ENCODE results near the gene ICE1.
"Not testable (repeated sequence)": the region's sequence is repeated elsewhere in the genome, so short reads cannot be mapped to it uniquely, and the experiment has no call there.

The ICE1 gene

DNA sequence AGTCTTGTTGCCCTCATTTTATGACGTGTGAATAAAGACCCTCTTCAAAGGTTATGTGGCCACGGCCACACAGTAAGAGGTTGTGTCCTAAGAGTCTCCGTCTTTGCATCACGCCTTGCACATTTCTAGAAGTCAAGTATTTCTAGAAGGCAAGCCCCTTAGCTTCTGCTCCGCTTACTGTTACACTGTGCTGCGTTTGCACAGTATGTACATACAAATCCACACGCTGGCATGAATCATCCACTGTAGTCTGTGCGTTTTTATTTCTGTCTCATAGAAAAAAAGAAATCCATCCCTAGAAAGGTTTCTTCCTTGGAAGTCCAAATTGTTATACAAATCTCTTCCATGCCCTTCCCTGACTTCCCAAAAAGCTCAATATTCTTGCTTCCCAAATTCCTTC is 21.4 kb upstream of the ICE1 start:
- DNase-seq = no peak

DNA sequence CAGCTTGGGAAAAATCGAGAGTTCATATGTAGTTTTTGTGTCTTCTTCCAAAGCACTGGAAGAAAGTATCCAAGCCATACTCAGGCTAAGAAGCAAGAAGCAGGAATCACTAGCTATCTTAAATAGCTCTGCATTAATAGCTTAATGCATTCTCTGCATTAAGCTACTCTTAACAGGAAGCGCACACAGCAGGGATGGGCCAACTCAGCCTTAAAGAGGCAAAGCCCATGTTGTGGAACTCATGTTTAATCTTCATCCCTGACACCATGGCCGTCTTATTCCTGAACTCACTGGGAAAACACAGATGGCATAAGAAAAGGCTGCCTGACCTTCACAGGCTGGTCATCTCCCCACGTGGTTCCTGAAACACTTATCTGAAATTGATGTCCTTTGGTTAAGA is 18.7 kb upstream of the ICE1 start:
- DNase-seq = no peak

GRCh38 chr5:5404381-5404780 is 18.1 kb upstream of the ICE1 start:
- no peak for DNase-seq

GRCh38 chr5:5405441-5405840 is 17.0 kb upstream of the ICE1 start:
- no peak for DNase-seq

GRCh38 chr5:5407924-5408323 is 14.6 kb upstream of the ICE1 start:
- DNase-seq = no peak

DNA sequence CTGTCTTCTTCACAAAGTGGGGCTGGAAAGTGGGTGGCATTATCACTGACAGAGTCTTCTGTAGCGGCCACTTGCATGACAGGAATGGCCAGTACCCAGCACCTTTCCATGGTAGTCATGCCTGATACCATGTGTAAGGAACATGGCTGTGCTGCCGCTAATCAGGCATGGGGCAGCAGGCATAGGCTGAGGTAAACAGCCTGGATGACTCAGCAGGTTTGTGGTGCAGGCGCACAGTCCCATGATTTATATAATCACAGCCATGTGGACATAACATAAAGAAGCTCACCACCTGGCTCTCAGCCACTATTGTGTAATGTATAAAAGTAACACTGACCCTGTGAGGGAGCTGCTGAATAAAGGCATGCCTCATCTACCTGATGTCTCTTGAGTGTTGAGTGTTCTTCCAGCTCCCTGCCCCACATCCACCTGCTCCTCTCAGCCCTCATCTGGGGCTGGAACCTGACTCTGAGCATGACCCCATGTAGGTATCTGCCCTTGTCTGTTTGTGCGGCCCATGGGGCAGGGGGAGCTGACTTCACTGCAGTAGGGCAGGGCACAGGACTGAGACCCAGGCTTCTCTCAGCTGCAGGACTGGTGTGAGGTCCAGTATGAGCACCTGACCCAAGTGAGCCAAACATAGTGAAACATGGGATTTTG is 13.2 kb upstream of the ICE1 start:
- no peak for DNase-seq

DNA sequence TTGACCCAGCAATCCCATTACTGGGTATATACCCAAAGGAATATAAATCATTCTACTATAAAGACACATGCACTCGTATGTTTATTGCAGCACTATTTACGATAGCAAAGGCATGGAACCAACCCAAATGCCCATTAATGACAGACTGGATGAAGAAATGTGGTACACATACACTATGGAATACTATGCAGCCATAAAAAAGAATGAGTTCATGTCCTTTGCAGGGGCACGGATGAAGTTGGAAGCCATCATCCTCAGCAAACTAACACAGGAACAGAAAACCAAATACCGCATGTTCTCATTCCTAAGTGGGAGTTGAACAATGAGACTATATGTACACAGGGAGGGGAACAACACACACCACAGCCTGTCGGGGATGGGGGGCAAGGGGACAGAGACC is 8.6 kb upstream of the ICE1 start:
- not testable (repeated sequence) for DNase-seq

GRCh38 chr5:5414999-5415398 is 7.5 kb upstream of the ICE1 start:
- DNase-seq = no peak

DNA sequence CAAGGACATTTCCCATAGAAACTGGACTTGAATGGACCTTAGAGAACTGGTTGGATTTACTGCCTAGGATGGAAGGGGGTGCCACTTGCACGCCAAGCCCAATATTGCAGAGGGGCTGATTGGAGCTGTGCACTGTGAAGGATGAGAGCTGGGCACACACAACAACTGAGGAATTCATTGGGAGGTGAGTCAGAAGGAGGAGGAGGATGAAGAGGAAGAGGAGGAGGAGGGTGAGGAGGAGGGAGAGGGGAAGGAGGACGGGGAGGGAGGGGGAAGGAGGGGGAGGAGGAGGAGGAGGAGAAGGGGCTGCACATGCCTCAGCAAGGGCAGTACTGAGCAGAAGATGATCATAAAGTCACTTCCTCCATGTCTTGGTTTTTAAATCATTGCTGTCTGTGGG is 5.7 kb upstream of the ICE1 start:
- DNase-seq = no peak

GRCh38 chr5:5418006-5418405 is 4.5 kb upstream of the ICE1 start:
- DNase-seq = no peak

DNA sequence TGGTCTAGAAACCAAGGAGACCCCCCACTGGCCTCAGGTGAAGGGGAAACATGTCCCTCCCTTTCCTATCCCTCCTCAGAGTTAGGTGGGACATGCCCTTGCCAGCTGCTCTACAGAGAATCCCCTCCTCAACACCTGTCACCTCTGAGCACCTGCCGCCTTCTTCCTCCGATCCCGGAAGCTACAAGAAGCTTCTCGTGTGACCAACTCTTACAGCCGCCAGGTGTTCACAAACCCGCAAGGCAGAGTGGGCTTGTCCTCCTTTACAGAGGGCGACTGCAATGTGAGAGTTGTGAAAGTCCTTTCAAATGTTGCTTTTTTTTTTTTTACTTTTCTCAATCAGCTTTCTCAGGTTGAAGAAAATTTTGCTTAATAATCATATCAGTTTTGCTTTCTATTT is 3.7 kb upstream of the ICE1 start:
- DNase-seq = no peak

GRCh38 chr5:5419291-5420210 is 2.9 kb upstream of the ICE1 start:
- DNase-seq = peak; percentile 64

DNA sequence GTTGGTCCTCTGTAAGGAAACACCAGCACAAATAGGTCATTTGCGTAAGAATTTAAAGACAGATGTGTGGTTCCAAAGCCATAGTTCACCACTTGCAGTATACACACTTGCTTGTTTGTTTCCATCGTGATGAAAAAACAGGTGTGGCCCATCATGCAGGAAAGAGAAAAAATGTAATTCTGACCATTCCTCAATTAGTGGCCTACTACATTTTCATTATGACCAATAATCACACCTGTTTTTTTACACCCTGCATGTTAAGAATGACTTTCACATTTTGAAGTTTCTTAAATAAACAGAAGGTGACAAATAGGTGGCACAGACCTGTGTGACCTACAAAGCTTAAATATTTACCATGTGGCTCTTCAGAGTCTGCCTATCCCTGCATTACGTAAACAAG is 2.2 kb upstream of the ICE1 start:
- DNase-seq = no peak

DNA sequence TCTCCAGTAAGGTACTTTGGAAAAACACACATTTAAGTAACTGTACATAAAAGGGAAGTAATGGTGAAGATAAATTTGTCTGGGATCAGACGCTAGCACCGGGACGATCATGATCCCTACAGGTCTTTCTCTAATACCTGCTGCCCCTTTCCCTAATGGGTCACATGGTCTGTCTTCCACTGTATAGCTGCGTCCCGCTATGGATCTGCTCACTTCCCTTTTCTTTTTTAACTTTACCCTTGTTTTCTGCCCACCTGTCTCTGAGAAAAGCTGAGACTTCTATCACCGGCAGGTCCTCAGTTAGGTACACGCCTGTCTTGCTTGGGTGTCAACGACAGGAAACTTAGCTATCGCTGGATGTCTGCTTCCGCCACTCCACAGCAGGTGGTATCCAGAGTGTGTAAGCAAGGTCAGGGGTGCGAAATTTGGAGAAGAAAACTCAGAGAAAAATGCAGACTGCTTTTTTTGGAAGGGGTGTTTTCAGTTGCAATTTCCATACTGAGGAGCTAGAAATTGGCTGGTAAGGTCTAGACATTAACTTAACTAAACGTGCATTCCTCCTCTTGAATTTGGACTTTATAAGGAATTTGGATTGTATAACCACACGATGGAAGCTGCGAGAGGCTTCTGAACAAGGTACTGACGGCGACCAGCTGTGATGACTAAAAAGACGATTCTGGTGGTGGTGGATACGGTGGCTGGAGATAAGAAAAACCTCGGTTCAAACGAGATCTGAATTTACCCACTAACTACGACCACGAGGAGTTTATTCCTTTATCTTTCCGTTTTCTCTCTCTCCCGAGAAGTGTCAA is 1.1 kb upstream of the ICE1 start:
- no peak for DNase-seq

- no peak for DNase-seq
These were observed 490 bp downstream of the ICE1 start for GRCh38 chr5:5422819-5423515.

DNA sequence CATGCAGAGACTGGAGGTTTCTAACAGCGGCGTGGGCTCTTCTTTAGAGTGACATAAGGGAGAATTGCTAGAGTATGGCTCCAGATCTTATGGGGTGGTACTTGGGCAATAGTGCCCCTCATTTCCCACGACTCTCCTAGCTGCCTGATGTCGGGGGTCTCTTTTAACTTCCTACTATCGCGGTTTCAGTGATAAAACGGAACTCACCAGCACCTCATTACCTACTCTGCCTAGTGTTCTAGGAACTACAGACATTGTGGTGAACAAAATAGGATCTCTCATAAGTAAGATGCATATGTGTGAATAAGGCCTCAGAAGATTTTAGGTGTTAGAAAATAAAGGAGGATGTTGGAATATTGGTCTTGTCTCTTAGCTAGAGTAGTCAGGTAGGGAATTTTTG is 1.1 kb downstream of the ICE1 start:
- DNase-seq = no peak

- no peak for DNase-seq
These were observed 2.3 kb downstream of the ICE1 start for GRCh38 chr5:5424736-5425135.

DNA sequence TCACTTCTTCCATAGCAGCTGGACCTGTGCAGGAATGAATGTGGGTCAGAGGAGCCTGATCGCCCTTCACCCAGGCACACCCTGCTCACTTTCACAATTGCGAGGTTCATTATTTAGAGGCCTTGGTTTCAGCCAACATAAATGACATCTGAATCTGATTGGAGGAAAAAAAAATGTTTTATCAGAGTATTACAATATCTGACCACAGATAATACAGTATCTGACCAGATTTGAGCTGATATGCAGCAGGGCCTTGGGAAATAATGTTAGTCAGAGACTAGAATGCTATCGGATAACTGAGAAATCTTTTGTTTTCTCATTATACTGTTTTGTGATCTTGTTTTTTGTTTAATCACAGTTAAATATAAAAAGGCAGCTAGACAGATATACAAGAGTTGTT is 7.7 kb downstream of the ICE1 start:
- DNase-seq = no peak

DNA sequence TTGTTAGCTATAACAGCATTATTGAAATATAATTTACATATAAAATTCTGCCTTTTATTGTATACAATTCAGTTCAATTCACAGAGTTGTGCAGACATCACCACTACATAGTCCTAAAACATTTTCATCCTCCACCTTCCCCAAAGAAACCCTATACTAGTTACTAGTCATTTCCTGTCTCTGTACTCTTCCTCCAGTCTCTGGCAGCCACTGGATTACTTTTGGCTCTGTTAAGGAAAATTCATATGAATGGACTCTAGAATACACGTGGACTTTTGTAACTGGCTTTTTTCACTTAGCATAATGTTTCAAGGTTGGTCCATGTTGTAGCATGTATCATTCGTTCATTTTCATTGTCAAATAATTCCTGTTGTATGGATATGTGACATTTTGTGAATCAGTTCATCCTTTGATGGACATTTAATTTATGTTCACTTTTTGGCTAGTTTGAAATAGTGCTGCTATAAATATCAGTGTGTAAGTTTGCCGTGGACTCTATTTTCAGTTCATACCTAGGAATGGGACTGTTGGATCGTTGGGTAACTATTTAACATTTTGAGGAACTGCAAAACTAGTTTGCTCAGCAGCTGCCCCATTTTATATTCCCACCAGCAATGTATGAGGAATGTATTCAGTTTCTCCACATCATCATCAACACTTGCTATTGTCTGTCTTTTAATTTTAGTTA is 9.7 kb downstream of the ICE1 start:
- no peak for DNase-seq

- DNase-seq = no peak
These were observed 13.8 kb downstream of the ICE1 start for GRCh38 chr5:5436203-5436760.

DNA sequence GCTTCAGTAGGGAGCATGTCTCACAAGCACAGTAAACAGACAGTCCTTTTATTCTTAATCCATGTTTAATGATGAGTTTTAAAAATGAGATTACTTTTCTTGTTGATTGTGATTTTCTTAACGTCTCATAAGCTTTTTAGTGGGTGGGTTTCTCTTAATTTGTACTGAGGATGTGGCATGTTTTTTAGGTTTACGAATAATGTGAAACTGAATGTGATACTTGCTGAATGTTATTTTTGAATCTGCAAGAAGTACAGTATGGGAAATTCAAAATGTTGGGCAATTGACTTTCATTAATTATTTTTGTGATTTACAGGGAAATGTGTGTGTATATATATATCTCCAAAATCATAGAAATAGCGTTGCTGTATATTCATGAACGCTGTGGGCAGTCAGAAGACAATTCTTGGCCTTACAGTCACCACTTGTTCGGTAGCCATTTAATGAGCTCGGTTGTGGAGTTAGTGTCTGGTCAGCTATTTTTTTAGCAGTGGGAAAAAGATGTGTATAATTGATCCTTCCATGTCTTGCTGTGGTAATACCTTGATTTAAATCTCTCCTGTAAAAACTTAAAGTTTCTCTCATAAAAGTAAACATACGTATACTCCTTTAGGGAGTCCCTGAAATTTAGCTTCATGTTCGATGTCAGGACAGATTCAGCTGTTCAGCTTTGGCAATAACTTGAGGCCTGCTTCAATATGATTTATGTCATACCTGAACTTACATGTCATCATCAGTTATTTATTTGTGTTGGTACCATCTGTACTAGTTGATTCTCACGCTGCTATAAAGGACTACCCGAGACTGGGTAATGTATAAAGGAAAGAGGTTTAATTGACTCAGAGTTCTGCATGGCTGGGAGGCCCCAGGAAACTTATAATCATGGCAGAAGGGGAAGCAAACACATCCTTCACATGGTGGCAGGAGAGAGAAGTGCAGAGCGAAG is 15.0 kb downstream of the ICE1 start:
- no peak for DNase-seq

All from right forelimb (tissue), 1 donor.